HUES48 (cell line): Measurements from ENCODE around the gene UBTD2.

ENCODE experiments used
- H3K27ac ChIP-seq: one replicate; pipeline ENCODE4 v1.7.0; 2013; ENCODE audit warnings: low read depth, low read length, inconsistent platforms
- H3K27me3 ChIP-seq: 2 replicates; pipeline ENCODE4 v1.6.1; 2013; ENCODE audit warnings: mild to moderate bottlenecking, low read length; ENCODE audit not compliant: control insufficient read depth, insufficient read depth
- H3K36me3 ChIP-seq: 2 replicates; pipeline ENCODE4 v1.6.1; 2013; ENCODE audit warnings: low read length; ENCODE audit not compliant: control insufficient read depth, insufficient read depth
- H3K4me1 ChIP-seq: 2 replicates; pipeline ENCODE4 v1.6.1; 2013; ENCODE audit warnings: mild to moderate bottlenecking, low read length; ENCODE audit not compliant: control insufficient read depth, insufficient read depth
- H3K4me3 ChIP-seq: 2 replicates; pipeline ENCODE4 v1.5.1; 2013; ENCODE audit warnings: mild to moderate bottlenecking, low read depth, low read length
- H3K9ac ChIP-seq: 2 replicates; pipeline ENCODE4 v1.6.1; 2013; ENCODE audit warnings: mild to moderate bottlenecking, low read depth, low read length, moderate library complexity
- H3K9me3 ChIP-seq: 2 replicates; pipeline ENCODE4 v1.6.1; 2013; ENCODE audit warnings: low read length; ENCODE audit not compliant: control insufficient read depth, insufficient read depth

The UBTD2 gene

GRCh38 chr5:172243302-172243701 is 40.3 kb downstream of the UBTD2 start:
- no peaks in the 10 kb centered on the region for H3K9me3 ChIP-seq
- no peaks in the 10 kb centered on the region; the same call in 1 of the 2 replicates for H3K4me1 ChIP-seq
- H3K4me3 ChIP-seq = no peak overlapping the region
- H3K27ac ChIP-seq = no peak overlapping the region
- H3K36me3 ChIP-seq = no peaks in the 10 kb centered on the region
- no peak overlapping the region for H3K9ac ChIP-seq
- H3K27me3 ChIP-seq = no peaks in the 10 kb centered on the region

GRCh38 chr5:172238334-172238733 is 45.2 kb downstream of the UBTD2 start:
- no peaks in the 10 kb centered on the region for H3K27me3 ChIP-seq
- H3K9me3 ChIP-seq = no peaks in the 10 kb centered on the region
- no peak overlapping the region for H3K27ac ChIP-seq
- H3K4me1 ChIP-seq = peaks cover 15% of the 10 kb centered on the region
- H3K9ac ChIP-seq = no peak overlapping the region
- H3K4me3 ChIP-seq = no peak overlapping the region
- peaks cover 10% of the 10 kb centered on the region for H3K36me3 ChIP-seq

GRCh38 chr5:172235827-172236736 is 47.5 kb downstream of the UBTD2 start:
- H3K4me1 ChIP-seq = peaks cover 15% of the 10 kb centered on the region
- no peak overlapping the region for H3K4me3 ChIP-seq
- no peak overlapping the region for H3K27ac ChIP-seq
- no peaks in the 10 kb centered on the region for H3K9me3 ChIP-seq
- H3K36me3 ChIP-seq = peaks cover 29% of the 10 kb centered on the region
- no peak overlapping the region for H3K9ac ChIP-seq
- no peaks in the 10 kb centered on the region for H3K27me3 ChIP-seq

GRCh38 chr5:172235132-172235780 is 48.3 kb downstream of the UBTD2 start:
- H3K4me3 ChIP-seq = no peak overlapping the region
- no peak overlapping the region for H3K9ac ChIP-seq
- peaks cover 15% of the 10 kb centered on the region for H3K4me1 ChIP-seq
- no peak overlapping the region for H3K27ac ChIP-seq
- H3K27me3 ChIP-seq = no peaks in the 10 kb centered on the region
- no peaks in the 10 kb centered on the region for H3K9me3 ChIP-seq
- H3K36me3 ChIP-seq = peaks cover 35% of the 10 kb centered on the region

GRCh38 chr5:172234031-172234430 is 49.5 kb downstream of the UBTD2 start:
- H3K27me3 ChIP-seq = no peaks in the 10 kb centered on the region
- H3K9me3 ChIP-seq = no peaks in the 10 kb centered on the region
- H3K27ac ChIP-seq = no peak overlapping the region
- no peak overlapping the region for H3K9ac ChIP-seq
- H3K36me3 ChIP-seq = peaks cover 44% of the 10 kb centered on the region
- H3K4me1 ChIP-seq = peaks cover 15% of the 10 kb centered on the region
- H3K4me3 ChIP-seq = no peak overlapping the region

GRCh38 chr5:172229904-172230303 is 53.7 kb downstream of the UBTD2 start:
- no peak overlapping the region for H3K27ac ChIP-seq
- H3K4me3 ChIP-seq = no peak overlapping the region
- peaks cover 69% of the 10 kb centered on the region for H3K36me3 ChIP-seq
- H3K9ac ChIP-seq = no peak overlapping the region
- H3K27me3 ChIP-seq = no peaks in the 10 kb centered on the region
- no peaks in the 10 kb centered on the region for H3K9me3 ChIP-seq
- H3K4me1 ChIP-seq = no peaks in the 10 kb centered on the region

GRCh38 chr5:172224996-172225395 is 58.6 kb downstream of the UBTD2 start:
- H3K4me3 ChIP-seq = no peak overlapping the region
- no peak overlapping the region for H3K9ac ChIP-seq
- peaks cover 63% of the 10 kb centered on the region for H3K36me3 ChIP-seq

GRCh38 chr5:172223901-172224873 is 59.4 kb downstream of the UBTD2 start:
- H3K9ac ChIP-seq = no peak overlapping the region
- no peaks in the 10 kb centered on the region for H3K27me3 ChIP-seq
- H3K27ac ChIP-seq = no peak overlapping the region
- H3K4me1 ChIP-seq = no peaks in the 10 kb centered on the region
- no peak overlapping the region for H3K4me3 ChIP-seq
- H3K9me3 ChIP-seq = no peaks in the 10 kb centered on the region
- peaks cover 62% of the 10 kb centered on the region for H3K36me3 ChIP-seq

More at GRCh38 chr5:172224996-172225395, 58.6 kb downstream of the UBTD2 start:
- Histone ChIP-seq H3K27ac (no peak overlapping the region), H3K4me1 (no peaks in the 10 kb centered on the region), H3K9me3 (no peaks in the 10 kb centered on the region), H3K27me3 (no peaks in the 10 kb centered on the region)

- Histone ChIP-seq H3K27ac (no peak overlapping the region), H3K27me3 (no peaks in the 10 kb centered on the region), H3K9me3 (no peaks in the 10 kb centered on the region), H3K4me1 (no peaks in the 10 kb centered on the region), H3K36me3 (peaks cover 42% of the 10 kb centered on the region), H3K9ac (no peak overlapping the region), H3K4me3 (no peak overlapping the region)
These were observed 64.3 kb downstream of the UBTD2 start for GRCh38 chr5:172219296-172219695.

- Histone ChIP-seq H3K4me3 (no peak overlapping the region), H3K9me3 (no peaks in the 10 kb centered on the region), H3K27ac (no peak overlapping the region), H3K36me3 (peaks cover 35% of the 10 kb centered on the region), H3K4me1 (no peaks in the 10 kb centered on the region), H3K9ac (no peak overlapping the region), H3K27me3 (no peaks in the 10 kb centered on the region)
These were observed 67.2 kb downstream of the UBTD2 start for GRCh38 chr5:172216345-172216744.
